GM13977 (cell line): ENCODE results near the gene PTPRE.

ENCODE experiments used
- DNase-seq: peaks from one replicate; pipeline ENCODE4 v3.0.0; 2012; ENCODE audit warnings: low spot score
- in situ Hi-C: fragments of 300-500 bp; cut with MboI; formaldehyde crosslinking; loops from one replicate; pipeline ENCODE4 v1.12.0; 2022; ENCODE audit warnings: low sequenced_read_pairs, low pct_unique_long_range_greater_than_20kb, mixed read lengths, inconsistent platforms; ENCODE audit not compliant: unreplicated experiment
- TF ChIP-seq, protein P1 (sequence below): IDR thresholded peaks from 2 replicates; pipeline ENCODE4 v1.5.1; 2012; ENCODE audit warnings: mild to moderate bottlenecking, control low read depth; ENCODE audit not compliant: insufficient read depth; ENCODE audit errors: extremely low read depth, missing control alignments

Gene PTPRE

GRCh38 chr10:128024426-128024825, 117.5 kb downstream of the PTPRE start:
- DNase-seq, result no peak
- TF ChIP-seq, protein P1, sequence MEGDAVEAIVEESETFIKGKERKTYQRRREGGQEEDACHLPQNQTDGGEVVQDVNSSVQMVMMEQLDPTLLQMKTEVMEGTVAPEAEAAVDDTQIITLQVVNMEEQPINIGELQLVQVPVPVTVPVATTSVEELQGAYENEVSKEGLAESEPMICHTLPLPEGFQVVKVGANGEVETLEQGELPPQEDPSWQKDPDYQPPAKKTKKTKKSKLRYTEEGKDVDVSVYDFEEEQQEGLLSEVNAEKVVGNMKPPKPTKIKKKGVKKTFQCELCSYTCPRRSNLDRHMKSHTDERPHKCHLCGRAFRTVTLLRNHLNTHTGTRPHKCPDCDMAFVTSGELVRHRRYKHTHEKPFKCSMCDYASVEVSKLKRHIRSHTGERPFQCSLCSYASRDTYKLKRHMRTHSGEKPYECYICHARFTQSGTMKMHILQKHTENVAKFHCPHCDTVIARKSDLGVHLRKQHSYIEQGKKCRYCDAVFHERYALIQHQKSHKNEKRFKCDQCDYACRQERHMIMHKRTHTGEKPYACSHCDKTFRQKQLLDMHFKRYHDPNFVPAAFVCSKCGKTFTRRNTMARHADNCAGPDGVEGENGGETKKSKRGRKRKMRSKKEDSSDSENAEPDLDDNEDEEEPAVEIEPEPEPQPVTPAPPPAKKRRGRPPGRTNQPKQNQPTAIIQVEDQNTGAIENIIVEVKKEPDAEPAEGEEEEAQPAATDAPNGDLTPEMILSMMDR, result no peak
- in situ Hi-C loops, result loop anchor here (25.0 kb wide), 1 partner anchor 312 kb away; no protein-coding TSS in a partner anchor

DNA sequence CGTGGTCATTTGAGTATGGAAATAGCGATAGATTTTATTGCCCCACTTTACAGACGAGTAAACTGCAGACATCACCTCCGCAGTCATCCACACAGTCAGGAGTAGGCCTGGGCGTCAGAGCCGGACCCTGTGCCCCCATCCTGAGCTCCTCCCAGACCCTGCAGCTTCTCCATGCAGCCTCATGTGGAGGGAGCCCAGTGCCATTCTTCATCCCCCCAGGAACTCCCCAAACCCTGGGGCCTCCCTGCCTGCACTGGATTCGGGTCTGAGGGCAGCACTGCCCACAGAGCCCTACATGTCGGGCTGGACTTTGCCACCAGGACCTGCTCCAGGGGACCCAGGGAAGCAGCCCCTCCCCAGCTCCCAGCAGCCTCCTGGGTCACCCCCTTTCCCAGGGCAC, 118.5 kb downstream of the PTPRE start:
- DNase-seq, result no peak
- TF ChIP-seq, protein P1, result no peak
- in situ Hi-C loops, result no loop called here

GRCh38 chr10:128025951-128026350, 119.0 kb downstream of the PTPRE start:
- in situ Hi-C loops, result no loop called here
- no peak for DNase-seq
- TF ChIP-seq, protein P1, result no peak

DNA sequence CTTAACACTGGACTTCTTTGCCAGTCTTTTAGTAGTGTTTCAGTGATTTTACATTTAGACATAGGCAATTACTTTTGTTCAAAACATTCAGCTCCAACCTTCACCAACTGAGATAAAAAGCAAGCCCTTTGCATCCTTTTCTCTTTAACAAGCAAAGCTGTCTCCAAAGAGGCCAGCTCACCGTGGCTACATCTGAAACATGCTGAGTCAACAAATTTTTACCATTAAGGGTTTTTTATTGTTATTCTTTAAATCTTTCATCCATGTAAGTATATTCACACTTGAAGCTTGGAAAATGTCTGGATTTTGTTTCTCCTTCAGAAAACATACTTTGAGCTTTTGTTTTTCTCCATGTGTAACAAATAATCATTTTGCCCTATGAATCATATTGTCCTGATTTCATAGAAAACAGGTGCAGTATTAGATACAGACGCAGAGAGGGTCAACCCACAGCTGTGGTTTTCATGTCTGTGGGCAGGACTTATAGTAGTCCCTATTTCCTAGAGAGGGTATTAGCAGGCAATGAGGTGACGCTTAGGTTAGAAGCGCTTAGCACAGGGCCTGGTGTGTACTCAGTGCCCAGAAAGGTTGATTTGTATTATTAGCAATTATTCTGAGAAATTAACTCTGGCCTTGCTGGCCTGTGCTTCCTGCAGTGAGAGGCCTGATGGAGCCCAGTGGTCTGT, 119.9 kb downstream of the PTPRE start:
- in situ Hi-C loops, result no loop called here
- no peak for DNase-seq
- TF ChIP-seq, protein P1, result no peak

DNA sequence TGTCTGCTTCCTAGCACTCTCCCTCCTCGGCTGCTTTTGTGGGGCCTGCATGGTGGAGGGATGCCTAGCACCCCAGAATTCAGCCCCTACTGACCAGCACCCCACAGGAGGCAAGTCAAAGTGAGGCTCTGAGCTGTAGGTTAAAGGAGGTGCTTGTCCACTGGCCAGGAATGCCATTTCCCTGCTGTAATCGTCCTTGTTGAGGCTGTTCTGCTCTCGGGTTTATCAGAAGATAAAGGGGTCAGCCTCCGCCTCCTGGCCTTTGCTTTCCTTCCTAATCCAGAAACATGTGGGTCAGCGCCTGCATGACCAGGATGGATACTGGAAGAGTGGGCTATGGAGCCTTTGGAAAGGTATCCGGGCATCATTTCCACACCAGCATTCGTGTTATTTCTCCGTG, 120.4 kb downstream of the PTPRE start:
- TF ChIP-seq, protein P1, result no peak
- no peak for DNase-seq
- in situ Hi-C loops, result no loop called here

- TF ChIP-seq, protein P1, result no peak
- DNase-seq, result no peak
- in situ Hi-C loops, result no loop called here
Observed at GRCh38 chr10:128027822-128028507, 121.1 kb downstream of the PTPRE start.
